Stimulated activated CD4-positive, alpha-beta T cell treated with anti-CD3 and anti-CD28 coated beads, Interleukin-1b, Interleukin-23, amount 100 ng/mL, for 48 hours (primary cell): ENCODE data around the gene ERCC2.
"Not testable (repeated sequence)": the region's sequence is repeated elsewhere in the genome, so short reads cannot be mapped to it uniquely, and the experiment has no call there.

Experiments
- DNase-seq: peaks from one replicate; pipeline ENCODE4 v3.0.0-alpha.2; 2020

The ERCC2 gene

DNA sequence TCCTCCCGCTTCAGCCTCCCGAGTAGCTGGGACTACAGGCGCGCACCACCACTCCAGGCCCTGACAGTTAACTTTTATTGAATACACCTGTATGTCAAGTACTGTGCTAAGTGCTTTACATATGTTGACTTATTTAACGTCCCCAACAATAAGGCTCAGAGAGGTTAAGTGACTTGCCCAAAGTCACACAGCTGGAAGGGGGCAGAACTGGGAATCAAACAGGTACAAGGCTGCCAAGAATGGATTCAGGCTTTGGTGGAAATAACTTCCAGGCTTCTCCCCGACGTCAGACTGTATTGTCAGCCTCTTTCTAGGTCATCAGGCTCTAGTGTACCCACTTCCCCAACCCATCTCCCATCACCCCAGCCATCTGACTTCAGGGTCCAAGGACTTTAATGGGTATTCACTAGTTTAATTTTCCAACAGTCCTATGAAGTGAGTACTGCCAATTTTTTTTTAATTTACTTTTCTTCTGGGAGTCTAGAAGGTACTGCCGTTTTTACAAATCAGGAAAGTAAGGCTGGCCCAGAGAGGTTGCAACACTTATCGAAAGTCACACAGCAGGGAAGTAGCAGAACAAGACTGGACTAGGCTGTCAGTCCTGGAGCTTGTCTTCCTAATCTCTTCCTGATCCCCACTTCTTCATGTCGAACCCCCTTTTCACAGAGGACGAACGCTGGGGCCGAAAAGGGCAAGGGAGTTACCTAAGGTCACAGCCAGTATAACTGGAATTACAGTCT lies 42.8 kb downstream of the ERCC2 start:
- DNase-seq = no peak

- no peak for DNase-seq
Measured at GRCh38 chr19:45324349-45324907, 45.9 kb downstream of the ERCC2 start.

DNA sequence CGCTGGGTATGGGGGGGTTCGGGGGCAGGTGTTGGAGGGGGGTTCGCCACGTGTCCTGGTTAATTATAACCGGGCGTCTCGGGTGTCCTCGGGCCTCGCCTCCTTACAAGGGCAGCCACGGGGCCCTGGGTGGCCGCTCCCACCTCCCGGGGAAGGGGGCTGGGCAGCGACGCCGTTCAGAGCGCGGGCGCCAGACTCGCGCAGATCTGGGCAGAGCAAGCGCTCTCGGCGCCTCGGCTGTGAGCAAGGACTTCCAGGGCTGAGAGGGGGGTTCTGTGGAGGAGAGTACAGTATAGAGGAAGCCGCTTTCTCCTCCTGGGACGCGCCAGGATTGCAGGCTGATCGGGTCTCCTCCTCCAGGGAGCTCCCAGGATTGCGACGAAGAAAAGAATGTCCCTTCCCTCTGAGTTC lies 46.7 kb downstream of the ERCC2 start:
- DNase-seq = no peak

DNA sequence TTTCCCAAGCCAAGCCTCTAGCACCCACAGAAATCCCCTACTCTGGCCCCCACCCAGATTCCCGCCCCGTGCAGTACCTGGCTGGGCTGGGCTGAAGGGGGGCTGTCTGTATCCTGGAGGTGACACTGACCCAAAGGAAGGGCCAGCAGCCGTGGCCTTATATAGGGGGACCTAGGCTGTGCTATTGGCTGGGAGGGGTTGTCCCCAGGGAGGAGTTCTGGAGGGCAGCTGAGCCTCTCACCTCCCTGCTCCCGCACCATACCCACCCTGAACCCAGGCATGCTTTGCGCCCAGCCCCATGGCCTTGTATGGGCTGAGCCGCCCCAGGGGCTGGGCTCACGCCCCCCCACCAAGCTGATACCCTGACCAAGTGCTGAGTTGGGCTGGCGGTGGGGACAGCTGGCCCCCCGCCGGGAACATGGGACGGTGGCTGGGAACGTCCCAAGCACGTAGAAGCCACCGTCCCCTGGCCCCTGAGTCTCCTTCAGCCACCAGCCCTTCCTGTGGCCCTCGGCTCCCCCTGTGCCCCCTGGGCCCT lies 47.6 kb downstream of the ERCC2 start, which contains the start of gene CKM:
TSS of gene CKM (minus strand) at position 132 of the 538 bp plus-strand sequence. CDS start 3,162 bp downstream, outside the sequence.
- no peak for DNase-seq

- DNase-seq = no peak
Measured at GRCh38 chr19:45322311-45322710, 48.1 kb downstream of the ERCC2 start.

DNA sequence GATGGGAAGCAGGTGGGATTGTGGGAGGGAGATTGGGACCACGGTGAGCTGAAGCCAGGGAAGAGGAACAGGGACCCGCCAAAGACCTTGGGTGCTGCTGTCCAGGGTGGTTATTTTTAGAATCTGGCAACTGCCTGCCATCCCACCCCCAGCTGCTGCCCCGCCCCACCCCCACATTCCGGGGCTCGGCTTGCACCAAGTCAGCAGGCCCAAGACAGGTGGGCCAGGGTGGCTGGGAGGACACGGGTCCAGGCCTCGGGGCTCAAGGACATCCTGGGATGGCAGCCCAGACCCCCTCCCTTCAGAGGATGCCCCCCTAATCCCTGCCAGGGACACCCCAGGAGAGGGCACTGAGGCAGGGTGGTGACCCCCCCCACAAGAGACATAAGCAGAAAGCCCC lies 48.5 kb downstream of the ERCC2 start:
- no peak for DNase-seq

GRCh38 chr19:45320997-45321775 lies 49.2 kb downstream of the ERCC2 start:
- DNase-seq = no peak

DNA sequence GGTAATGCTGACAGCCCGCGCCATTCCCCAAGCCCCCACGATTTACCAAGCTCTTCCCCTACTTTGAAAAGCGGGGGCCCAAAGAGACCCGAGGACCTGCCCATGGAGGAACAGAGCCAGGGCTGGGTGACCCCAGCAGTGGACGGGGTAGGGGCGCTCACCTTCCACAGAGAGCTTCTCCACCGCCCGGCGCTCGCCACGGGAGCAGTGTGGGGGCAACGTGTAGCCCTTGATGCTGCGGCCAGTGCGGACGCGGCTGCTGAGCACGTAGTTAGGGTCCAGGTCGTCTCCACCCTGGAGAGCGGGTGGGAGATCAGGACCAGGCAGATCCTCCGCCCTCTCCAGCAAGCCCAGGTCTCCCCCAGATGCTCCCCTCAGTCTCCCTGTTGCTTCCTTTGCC lies 55.1 kb downstream of the ERCC2 start:
- DNase-seq = no peak

GRCh38 chr19:45314708-45315245 lies 55.6 kb downstream of the ERCC2 start:
- DNase-seq = no peak

DNA sequence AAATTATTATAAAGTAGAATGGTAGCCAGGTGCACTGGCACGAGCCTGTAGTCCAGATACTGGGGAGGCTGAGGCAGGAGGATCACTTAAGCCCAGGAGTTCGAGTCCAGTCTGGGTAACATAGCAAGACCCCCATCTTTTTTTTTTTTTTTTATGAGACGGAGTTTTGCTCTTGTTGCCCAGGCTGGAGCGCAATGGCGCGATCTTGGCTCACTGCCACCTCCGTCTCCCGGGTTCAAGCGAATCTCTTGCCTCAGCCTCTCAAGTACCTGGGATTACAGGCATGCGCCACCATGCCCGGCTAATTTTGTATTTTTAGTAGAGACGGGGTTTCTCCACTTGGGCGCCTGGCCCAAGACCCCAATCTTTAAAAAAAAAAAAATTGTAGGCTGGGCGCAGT lies 58.1 kb downstream of the ERCC2 start:
- not testable (repeated sequence) for DNase-seq

- no peak for DNase-seq
Measured at GRCh38 chr19:45311621-45312020, 58.8 kb downstream of the ERCC2 start.

GRCh38 chr19:45309322-45309721 lies 61.1 kb downstream of the ERCC2 start:
- not testable (repeated sequence) for DNase-seq

- DNase-seq = no peak
Measured at GRCh38 chr19:45307361-45307760, 63.0 kb downstream of the ERCC2 start.

- DNase-seq = no peak
Measured at GRCh38 chr19:45306518-45307027, 63.8 kb downstream of the ERCC2 start.

- no peak for DNase-seq
Measured at GRCh38 chr19:45306040-45306439, 64.3 kb downstream of the ERCC2 start.

DNA sequence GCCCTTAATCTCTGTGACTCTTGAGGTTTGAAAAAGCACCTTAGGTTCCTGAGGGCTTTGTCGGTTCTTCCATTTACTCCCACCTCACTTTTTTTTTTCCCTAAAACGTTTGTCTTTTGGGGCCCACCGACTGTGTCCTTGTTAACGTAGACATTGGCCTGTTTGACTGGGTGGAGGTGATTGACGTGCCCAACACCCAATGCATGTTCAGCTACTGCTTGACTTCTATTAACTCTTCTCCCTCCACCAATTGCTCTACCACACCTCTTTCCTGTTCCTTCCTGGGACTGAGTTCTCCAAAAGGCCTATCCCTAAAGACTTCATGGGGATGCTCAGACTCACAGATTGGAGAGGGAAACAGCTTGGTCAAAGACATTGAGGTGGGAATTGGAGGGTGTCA lies 65.0 kb downstream of the ERCC2 start:
- no peak for DNase-seq

GRCh38 chr19:45305007-45305406 lies 65.4 kb downstream of the ERCC2 start:
- DNase-seq = no peak

- DNase-seq = no peak
Measured at GRCh38 chr19:45304141-45304926, 66.0 kb downstream of the ERCC2 start.

- DNase-seq = no peak
Measured at GRCh38 chr19:45303269-45304060, 66.9 kb downstream of the ERCC2 start.

- no peak for DNase-seq
Measured at GRCh38 chr19:45302416-45302815, 68.0 kb downstream of the ERCC2 start.
